Ramos (cell line): ENCODE results near the gene DTNB.

Experiments used
- in situ Hi-C: fragments of 300-500 bp; cut with MboI; formaldehyde crosslinking; loops from one replicate; pipeline ENCODE4 v1.14.3; 2022; ENCODE audit warnings: low sequenced_read_pairs; ENCODE audit not compliant: unreplicated experiment

DTNB gene

DNA sequence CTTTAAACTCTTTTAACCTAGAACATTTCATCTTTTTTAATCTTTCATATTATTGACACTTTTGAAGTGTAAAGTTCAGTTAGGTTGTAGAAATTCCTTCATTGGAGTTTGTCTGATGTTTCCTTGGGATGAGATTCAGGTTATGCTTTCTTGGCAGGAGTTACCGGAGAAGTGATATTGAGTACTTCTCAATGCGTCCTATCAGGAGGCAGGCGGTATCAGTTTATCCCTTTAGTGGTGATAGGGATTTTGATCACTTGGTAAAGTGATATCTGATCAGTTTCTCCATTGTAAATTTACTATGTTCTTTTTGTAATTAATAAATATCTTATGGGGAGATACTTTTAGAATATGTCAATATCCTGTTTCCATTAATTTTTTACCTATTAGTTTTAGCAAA, 78.4 kb downstream of the DTNB start:
- in situ Hi-C loops = no loop called here

DNA sequence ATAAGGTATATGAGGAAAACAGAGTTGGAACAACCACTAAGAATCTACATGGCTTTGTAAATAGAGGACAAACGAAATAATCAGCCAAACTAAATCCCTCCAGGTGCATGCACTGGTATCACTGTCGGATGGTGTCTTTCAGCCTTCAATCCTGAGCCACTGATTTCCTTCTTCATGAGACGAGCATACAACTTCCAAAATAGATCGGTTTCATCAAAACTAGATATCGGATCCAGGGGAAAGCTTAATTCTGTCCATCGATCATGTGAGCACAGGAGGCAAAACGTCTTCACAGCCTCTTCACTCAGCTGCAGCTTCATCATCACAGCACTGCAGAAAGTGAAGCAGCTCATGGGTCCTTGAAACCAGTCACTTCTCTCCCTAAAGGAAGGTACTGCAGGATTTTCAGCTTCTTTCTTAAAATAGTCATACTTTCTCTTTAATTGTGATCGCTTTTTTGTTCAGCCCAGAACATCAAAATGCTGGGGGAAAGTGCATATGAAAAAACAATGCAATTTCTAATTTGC, 80.5 kb downstream of the DTNB start:
- in situ Hi-C loops = no loop called here

DNA sequence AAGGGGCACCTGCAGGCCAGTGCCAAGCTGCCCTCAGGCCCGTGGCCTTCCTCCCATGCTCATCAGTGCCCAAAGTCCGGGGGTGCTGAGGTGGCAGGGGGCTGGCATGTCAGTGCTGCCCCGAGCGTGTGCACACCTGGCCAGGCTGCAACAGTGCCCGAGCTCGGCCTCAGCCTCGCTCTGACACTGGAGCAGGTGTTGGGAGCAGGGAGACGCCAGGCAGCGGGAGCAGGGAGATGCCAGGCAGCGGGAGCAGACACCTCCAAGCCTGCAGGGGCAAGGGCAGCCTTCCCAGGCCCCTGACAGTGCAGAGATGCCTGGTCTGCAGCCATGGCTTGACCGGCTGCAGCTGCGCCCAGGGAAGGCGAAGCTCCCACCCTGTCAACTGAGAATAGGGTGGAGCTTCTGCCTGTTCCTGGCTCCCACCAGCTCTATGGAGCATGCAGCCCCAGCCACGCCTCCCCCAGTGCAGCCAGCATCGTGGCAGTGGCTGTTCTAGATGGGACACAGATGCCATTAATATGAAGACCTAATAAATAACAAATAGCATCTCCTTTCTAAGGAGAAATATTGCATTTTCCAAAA, 82.4 kb downstream of the DTNB start:
- in situ Hi-C loops = no loop called here

DNA sequence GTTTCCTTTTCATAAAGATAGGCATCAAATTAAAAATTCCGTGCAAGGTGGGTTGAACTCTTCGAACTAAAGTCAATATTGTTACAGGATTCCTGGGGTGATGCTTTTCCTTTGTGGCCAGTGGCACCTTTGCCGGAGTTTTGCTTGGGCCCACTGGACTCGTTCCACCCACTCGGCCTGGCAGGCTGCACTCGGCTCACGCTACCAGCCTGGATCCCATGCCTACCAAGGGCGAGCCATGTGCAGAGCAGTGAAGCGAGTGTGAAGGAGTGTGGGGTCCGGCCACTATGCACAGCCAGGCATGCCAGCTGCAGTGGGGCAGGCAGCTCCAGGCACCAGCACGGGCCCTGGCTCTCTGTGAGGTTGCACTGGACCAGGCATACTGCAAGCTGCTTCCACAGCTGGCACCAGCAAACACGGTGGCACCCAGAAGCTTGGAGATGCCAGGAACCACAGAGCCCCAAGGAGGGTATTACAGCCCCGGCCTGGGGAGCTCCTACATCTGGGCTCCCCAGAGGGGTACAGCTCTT, 83.6 kb downstream of the DTNB start:
- in situ Hi-C loops = no loop called here

DNA sequence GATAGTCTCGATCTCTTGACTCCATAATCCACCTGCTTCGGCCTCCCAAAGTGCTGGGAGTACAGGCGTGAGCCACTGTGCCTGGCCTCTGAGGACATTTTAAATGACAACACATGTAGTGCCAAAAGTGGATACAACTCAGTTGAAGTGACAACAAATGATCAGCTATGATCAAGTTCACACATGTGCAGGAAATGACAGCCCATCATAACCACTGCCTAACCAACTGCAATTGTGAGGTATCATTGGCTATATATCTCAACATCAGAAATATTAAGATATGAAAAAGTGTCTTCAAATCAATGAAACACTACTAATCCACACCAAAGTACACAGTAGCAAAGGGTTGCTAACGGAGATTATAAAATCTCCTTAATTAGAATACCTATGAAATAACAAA, 84.8 kb downstream of the DTNB start:
- in situ Hi-C loops = no loop called here

DNA sequence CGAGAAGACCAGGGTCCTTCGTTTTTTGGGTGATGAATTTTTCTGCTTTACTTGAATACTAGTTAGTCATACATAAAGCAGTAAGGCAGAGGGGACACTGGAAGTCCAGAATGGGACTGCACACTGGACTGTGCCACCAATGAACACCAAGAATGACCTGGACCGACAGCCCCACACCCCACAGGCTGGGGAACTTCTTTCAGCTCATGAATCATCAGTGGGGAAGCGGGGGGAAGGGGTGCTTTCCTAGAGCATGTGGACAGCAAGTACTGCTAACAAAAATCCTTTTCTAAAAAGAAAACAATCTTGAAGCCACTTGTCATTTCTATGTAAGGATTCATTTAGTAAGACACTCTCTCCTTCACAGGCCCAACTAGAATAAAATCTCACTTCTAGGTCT, 86.0 kb downstream of the DTNB start:
- in situ Hi-C loops = no loop called here

DNA sequence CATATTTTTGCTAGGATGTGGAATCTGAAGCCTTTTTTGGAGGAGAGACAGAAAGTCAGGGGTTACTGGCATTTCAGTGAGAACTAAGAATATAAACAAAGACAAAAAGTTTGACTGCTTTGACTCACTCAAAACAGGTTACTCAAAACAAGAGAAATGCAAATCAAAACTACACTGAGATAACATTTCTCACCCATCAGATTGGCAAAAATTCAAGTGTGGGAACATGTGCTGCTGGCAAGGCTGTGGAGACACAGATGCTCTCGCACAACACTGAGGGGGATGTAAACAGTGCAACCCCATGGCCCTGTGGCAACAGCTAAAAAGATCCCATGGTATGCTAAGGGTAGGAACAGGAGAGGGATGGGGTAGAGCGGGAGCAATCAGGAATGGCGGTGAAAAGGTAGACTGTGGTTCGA, 86.6 kb downstream of the DTNB start:
- in situ Hi-C loops = no loop called here

DNA sequence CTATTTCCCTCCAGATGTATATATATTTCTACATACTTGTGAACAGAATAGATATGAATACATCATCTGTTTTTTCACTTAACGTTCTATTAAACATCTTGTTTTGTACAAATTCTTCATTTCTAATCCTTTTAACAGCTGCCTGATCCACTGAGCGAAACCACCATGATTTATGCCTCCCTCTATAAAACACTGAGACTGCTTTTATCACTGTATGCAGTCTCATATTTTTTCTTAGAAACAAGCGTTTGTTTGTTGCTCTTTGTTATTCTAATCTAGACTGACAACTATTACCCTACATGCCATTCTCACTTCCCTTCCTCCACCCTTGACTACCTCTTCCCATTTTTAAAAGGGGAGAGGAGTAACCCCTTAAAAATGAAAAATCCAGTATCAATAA, 88.2 kb downstream of the DTNB start:
- in situ Hi-C loops = no loop called here

DNA sequence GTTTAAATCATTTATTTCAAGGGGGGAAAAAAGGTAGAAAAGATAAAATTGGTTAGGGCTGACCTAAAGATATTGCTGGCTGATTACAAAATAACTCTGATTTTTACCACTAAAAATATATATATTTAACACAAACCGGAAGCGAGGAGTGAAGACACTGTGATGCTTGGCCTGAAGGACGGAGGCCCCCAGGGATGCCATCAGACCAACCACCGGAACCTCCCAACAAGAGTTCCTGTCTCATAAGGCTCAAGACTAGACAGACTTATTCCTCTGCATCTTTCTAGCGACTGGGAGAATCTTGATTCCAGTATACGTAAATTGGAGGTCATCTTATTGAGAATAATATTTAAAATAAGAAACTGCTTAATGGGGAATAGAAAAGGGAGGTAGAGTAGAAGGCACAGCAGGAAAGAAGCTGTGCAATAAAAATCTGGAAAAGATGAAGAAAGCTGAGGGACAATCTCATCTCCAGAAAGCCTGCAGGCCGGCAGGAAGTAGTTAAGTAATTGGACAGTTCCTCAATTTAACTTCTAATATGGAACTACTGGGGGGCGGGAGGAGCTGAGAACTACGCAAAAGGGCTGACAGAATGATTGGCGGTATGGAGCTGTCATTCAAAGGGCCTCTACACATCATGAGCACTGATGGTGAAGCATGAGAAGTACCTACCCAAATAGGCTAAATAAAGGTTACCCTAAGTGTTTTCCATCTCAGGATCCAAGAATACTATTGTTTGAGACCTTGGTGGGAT, 91.1 kb downstream of the DTNB start:
- in situ Hi-C loops = no loop called here

DNA sequence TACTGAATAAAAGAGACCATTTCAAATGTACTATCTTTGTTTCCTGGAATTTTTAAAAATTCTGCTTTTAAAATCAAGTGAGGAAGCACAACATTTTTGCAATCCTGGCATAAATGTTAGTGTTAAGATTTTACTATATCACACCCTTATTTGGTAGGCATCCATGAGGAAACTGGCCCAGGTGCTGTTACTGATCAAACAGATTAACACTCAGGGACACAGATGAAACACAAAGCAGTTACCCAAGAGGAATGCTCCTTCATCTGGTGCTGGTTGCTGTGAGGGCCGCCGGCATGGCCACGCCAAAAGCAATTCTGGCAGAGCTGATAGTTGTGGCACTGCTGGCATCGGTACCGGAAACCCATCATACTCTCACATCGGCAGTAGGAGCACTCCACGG, 96.8 kb downstream of the DTNB start:
- in situ Hi-C loops = no loop called here

DNA sequence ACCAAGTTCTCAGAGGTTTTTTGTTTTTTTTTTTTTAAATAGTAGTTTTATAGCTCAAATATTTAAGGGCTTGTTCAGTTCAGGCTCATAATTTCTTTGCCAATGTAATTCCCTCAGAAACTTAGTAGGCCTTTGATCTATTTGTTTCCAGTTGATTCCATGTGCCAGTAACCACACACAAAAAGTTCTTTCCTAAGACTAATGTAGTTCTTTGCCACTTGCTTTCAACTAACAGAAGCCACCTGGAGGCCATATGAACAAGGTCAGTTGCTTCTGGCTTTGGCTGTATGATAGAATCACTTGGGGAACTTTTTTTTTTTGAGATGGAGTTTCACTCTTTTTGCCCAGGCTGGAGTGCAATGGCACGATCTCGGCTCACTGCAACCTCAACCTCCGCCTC, 100.7 kb downstream of the DTNB start:
- in situ Hi-C loops = no loop called here

DNA sequence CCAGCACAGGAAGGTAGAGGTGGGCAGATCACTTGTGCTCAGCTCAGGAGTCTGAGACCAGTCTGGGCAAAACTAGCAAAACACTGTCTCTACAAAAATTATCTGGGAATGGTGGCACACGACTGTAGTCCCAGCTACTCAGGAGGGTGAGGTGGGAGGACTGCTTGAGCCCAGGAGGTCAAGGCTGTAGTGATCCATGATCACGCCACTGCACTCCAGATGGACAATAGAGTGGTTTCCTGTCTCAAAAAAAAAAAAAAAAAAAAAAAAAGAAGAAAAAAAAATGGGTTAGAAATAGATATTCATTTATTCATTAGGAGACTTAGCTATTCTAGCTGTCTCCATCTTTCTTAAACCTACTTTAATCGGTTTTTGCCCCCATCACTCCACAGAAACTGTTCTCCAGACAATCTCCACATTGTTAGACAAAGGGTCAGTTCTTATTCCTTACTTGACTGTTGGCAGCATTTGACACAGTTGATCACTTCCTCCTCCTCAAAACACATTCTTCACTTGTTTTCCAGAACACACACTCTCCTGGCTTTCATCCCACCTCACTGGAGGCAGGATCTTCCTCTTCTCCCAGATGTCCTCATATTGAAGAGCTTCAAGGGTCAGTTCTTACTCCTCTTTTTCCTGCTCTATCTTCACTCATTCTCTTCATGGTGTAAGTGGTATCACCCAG, 103.1 kb downstream of the DTNB start:
- in situ Hi-C loops = no loop called here

DNA sequence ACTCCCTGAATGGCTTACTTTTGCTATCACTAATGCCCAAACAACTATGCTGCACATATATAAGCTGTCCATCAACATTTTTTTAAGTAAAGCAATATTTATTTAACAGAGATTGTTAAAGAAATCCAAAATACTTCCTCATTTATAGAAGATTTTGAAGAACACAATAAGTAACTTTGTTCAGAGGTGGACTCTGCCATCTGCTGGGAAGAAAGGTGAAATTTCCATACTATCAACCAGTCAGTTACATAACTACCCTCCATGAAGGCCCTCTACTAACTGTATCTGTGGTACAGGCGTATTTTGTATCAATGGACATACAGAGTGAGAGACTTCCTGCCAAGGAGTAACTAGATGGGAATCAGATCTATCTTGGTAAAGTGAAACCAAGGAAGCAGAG, 106.0 kb downstream of the DTNB start:
- in situ Hi-C loops = no loop called here

DNA sequence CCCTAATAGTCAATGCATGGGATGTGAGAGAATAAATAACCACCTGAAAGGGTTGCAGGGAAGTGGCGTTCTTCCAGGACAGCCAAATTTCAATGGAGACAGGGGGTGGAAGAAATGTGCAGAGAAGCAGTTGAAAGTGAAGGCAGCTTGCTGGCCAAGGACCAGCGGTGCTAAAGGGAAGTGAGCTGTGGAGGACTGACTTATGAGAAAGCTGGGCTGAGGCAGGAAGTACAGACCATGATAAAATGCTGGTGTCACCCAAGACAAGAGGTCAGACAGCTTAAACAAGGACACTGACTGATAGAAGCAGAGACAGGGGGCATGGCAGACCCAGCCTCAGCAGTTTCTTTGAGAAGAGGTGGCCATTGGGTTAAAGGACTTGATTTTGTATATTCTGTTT, 106.7 kb downstream of the DTNB start:
- in situ Hi-C loops = no loop called here

DNA sequence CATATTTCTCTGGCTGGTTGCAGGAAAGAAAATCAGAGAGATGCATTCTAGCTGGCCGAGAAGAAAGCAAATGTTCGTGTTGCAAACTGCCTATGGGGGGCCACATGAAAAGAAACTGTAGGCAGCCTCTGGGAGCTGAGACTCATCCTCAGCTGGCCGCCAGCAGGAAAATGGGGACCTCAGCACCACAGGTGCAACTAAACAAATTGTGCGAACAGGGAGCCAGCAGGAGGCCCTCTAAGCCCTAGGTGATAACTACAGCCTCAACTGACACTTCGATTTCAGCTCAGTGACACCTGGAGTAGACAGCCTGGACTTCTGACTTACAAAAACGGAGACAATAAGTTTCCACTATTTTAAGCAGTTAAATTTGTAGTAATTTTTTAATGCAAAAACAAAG, 107.3 kb downstream of the DTNB start:
- in situ Hi-C loops = no loop called here

DNA sequence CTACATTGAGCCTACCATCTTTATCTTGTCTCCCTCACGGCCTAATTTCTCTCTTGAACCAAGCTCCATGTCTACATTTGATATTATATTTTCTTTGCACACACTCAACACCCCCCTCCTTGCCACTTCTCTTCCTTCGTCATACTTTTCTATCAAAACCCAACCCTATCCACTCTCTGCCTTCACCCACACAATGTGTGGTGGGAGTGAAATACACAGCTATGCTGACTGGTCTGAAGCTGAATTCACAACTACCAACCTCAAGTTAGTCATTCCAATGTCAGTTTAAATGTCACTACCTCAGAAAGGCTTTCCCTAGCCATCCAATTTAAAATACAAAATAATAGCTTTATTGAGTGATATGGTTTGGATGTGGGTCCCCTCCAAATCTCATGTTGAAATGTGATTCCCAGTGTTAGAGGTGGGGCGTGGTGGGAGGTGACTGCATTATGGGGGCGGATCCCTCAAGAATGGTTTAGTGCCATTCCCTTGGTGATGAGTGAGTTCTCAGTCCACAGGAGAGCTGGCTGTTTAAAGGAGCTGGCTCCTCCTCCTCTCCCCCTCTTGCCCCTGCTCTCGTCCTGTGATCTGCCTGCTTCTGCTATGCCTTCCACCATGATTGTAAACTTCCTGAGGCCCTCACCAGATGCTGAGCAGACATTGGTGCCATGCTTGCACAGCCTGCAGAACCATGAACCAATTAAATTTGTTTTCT, 112.1 kb downstream of the DTNB start:
- in situ Hi-C loops = no loop called here

DNA sequence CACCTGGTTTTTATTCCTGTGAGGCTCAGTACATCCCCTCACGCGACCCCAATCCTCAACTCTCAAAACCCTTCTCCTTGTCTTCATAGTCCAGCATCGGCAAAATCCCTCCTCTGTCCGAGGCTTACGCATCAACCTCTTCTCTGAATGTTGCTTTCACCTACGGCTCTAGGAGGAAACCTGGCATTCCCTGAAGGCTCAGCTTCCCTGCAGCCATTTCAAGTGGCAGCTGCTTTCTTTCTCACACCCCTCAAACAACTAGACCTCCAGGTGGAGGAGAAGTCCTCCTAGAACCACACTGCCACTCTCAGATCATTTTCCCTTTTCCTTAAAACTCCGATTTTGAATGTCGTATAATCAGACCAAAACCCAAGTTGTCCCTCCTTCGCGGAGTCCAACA, 114.2 kb downstream of the DTNB start:
- in situ Hi-C loops = no loop called here

DNA sequence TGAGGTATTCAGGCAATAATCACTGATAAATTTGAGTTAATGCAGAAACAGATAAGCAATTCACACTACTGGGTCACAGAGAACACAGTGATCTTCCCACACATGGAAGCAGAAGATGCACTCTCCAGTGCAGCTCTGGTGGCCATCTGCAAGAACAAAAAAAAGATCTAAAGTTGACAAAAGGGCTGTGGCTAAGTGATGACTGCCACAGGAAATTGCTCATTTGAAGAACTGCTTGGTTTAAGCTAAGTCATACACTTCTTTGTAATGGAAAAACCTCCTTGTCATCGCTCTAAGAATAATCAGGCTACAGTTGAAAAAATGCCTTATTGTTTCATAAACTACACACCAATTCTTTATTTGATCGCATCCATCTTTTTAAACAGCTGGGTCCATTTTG, 115.1 kb downstream of the DTNB start:
- in situ Hi-C loops = no loop called here

DNA sequence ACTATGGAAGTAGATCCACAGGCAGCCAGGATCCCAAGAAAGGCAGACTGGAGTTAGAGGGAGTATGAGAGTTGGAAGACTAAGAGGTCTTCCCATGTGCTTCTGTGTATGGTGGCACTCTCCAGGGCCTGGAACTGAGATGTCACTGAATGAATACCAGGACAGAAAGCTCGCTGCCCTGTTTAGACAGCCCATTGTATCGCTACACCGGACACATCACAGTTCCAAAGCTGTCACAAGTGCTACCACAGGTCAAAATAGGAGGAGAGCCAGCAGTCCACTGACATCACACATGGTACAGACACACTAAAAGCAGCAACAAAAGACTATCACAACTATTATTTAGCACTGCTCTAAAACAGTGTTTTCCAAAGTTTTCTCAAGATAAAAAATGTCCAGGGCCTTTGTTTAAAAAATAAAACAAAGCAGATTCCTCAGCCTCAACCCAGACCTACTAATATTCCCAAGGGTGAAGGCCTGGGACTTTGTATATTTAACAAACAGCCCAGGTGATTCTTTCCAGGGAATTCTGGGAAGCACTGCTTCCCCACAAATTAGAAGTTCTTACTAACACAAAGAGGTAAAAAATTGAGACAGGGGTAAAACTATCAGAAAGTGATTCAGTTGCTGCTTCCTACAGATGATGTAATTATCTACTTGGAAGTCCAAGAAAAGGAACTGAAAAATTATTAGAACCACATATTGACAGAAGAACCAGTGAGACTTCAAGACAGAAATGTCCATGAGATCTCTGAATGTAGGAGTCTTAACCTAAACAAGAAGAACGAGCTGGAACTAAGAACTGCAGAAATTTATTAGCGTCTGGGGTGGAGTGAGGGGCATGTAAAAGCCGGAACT, 116.0 kb downstream of the DTNB start:
- in situ Hi-C loops = no loop called here

DNA sequence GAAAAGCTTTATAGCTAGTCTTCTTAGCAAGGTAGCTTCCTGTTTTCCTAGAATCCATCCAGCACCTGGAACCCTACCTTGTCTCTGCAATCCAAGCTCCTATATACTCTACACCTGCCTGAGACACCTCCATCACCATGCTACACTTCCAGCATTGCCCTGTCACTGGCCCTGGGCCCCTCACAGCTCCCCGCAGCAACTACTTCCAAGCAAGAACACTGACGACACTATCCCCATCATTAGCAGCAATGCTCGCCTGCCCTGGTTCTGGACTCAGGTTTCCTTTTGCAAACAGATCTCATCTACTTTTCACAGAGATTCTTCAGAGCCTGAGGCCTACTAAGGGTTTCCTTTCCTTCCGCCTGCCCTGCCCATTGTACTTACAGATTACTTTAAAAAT, 121.1 kb downstream of the DTNB start:
- in situ Hi-C loops = no loop called here
